HCT116 (cell line): ENCODE measurements around the gene EPHA6. TPM values are rescaled to one million over a fixed set of nuclear protein-coding genes. Genes with fewer than 3 reads are reported as not detected.

Experiments used
- ATAC-seq: fragments of 200-7000 bp; cut with Tn5 transposase; 2 replicates; pipeline ENCODE4 v1.9.1; 2020; ENCODE audit warnings: mild to moderate bottlenecking, moderate library complexity
- BruUV-seq: library from RNA; stranded (reverse); fragments of 400-500 nt; replicated peaks from 2 replicates; lab custom pipeline; 2021; lab: Mats Ljungman, UMichigan
- CTCF ChIA-PET: fragments of 300-600 bp; sonication (Branson Sonifier 250); formaldehyde crosslinking; loops from one replicate; lab custom pipeline; 2021; ENCODE audit warnings: antibody characterized with exemption; lab: Charles Lee
- POLR2A ChIA-PET: fragments of 300-600, 350-600 bp; sonication (Branson Sonifier 250); formaldehyde crosslinking; loops from one replicate; lab custom pipeline; 2021; ENCODE audit warnings: antibody characterized with exemption; lab: Charles Lee
- RAD21 ChIA-PET, 2 experiments: fragments of 300-600 bp; sonication (Branson Sonifier 250); formaldehyde crosslinking; loops; one replicate each; lab custom pipeline; 2023; ENCODE audit warnings: low total read pairs in 2 of 2; ENCODE audit not compliant: uncharacterized antibody in 2 of 2, unreplicated experiment in 2 of 2, low non-redundant PET in 1 of 2; lab: Charles Lee
- DNase-seq: peaks from one replicate; pipeline ENCODE4 v3.0.0-alpha.2; 2010; ENCODE audit warnings: low read depth, low spot score
- H2AFZ ChIP-seq: fragments of 200-600 bp; shearing (Covaris generic), sonication (generic); 2 replicates; pipeline ENCODE4 v1.6.1; 2017; ENCODE audit warnings: low read depth, mixed run types, mixed read lengths, antibody characterized with exemption, low read length; ENCODE audit not compliant: poor library complexity, severe bottlenecking
- H3K27ac ChIP-seq: 2 replicates; pipeline ENCODE4 v1.5.1; 2012; ENCODE audit warnings: low read depth, low read length
- H3K27me3 ChIP-seq: fragments of 200-600 bp; sonication (generic); 2 replicates; pipeline ENCODE4 v1.6.1; 2016; ENCODE audit warnings: mixed run types, low read length, mixed read lengths; ENCODE audit not compliant: insufficient read depth
- H3K36me3 ChIP-seq, 2 experiments: fragments of 200-500 bp in 1 of 2; fragments of 200-600 bp in 1 of 2; sonication (Bioruptor generic) in 1 of 2; sonication (generic) in 1 of 2; 2 replicates each; pipeline versions ENCODE4 v1.5.1 to v1.6.1; 2014 to 2016; ENCODE audit warnings: low read length in 2 of 2, inconsistent platforms in 1 of 2, mixed read lengths in 1 of 2, mixed run types in 1 of 2; ENCODE audit not compliant: insufficient read depth in 2 of 2, control insufficient read depth in 1 of 2
- H3K4me1 ChIP-seq, 2 experiments: fragments of 200-600 bp in 1 of 2; sonication (generic) in 1 of 2; 2 replicates each; pipeline versions ENCODE4 v1.5.1 to v1.6.1; 2012 to 2017; ENCODE audit warnings: low read length in 2 of 2, inconsistent platforms in 1 of 2, mild to moderate bottlenecking in 1 of 2, mixed read lengths in 1 of 2, mixed run types in 1 of 2, moderate library complexity in 1 of 2; ENCODE audit not compliant: insufficient read depth in 2 of 2, control insufficient read depth in 1 of 2
- H3K4me2 ChIP-seq: fragments of 200-600 bp; sonication (generic); 2 replicates; pipeline ENCODE4 v1.6.1; 2017; ENCODE audit warnings: mixed run types, low read length, mixed read lengths
- H3K4me3 ChIP-seq, 2 experiments: fragments of 200-600 bp in 1 of 2; sonication (generic) in 1 of 2; replicated peaks in 1 of 2; 2 replicates each; pipeline ENCODE4 v1.5.1; 2011 to 2016; ENCODE audit warnings: low read length in 2 of 2, control low read depth in 1 of 2, low read depth in 1 of 2, mild to moderate bottlenecking in 1 of 2, mixed read lengths in 1 of 2, mixed run types in 1 of 2
- H3K79me2 ChIP-seq: fragments of 200-600 bp; sonication (generic); 2 replicates; pipeline ENCODE4 v1.6.1; 2017; ENCODE audit warnings: mild to moderate bottlenecking, mixed run types, low read length, moderate library complexity, mixed read lengths; ENCODE audit not compliant: insufficient read depth
- H3K9ac ChIP-seq: fragments of 200-600 bp; sonication (generic); 2 replicates; pipeline ENCODE4 v1.6.1; 2016; ENCODE audit warnings: low read length, mixed read lengths
- H3K9me2 ChIP-seq: fragments of 200-600 bp; sonication (generic), shearing (Covaris generic); 2 replicates; pipeline ENCODE4 v1.6.1; 2017; ENCODE audit warnings: mixed run types, mild to moderate bottlenecking, moderate library complexity; ENCODE audit not compliant: insufficient read depth
- H3K9me3 ChIP-seq, 2 experiments: fragments of 200-500 bp in 1 of 2; fragments of 200-600 bp in 1 of 2; sonication (Bioruptor generic) in 1 of 2; sonication (generic) in 1 of 2; 2 replicates each; pipeline ENCODE4 v1.6.1; 2014 to 2017; ENCODE audit warnings: low read length in 2 of 2, mixed read lengths in 2 of 2, inconsistent platforms in 1 of 2, low read depth in 1 of 2, mild to moderate bottlenecking in 1 of 2, mixed run types in 1 of 2, moderate library complexity in 1 of 2; ENCODE audit not compliant: control insufficient read depth in 1 of 2, insufficient read depth in 1 of 2
- H4K20me1 ChIP-seq: fragments of 200-600 bp; sonication (generic), shearing (Covaris generic); 2 replicates; pipeline ENCODE4 v1.6.1; 2017; ENCODE audit warnings: mixed run types, mild to moderate bottlenecking, moderate library complexity; ENCODE audit not compliant: insufficient read depth
- ATF3 ChIP-seq: IDR thresholded peaks from 2 replicates; pipeline ENCODE4 v1.6.1; 2012
- CBX3 ChIP-seq: IDR thresholded peaks from 2 replicates; pipeline ENCODE4 v1.6.1; 2012; ENCODE audit warnings: low read depth
- CTCF ChIP-seq, 3 experiments: fragments of 200-600 bp in 1 of 3; sonication (generic) in 1 of 3; IDR thresholded peaks in 2 of 3; conservative IDR thresholded peaks in 1 of 3; 2 replicates each; pipeline ENCODE4 v1.5.1; 2012 to 2017; ENCODE audit warnings: low read depth in 2 of 3, low read length in 2 of 3, antibody characterized with exemption in 1 of 3, borderline replicate concordance in 1 of 3, control low read depth in 1 of 3, mild to moderate bottlenecking in 1 of 3, mixed read lengths in 1 of 3, mixed run types in 1 of 3, moderate library complexity in 1 of 3; ENCODE audit not compliant: insufficient read depth in 1 of 3
- EZH2 ChIP-seq: fragments of 200-600 bp; sonication (generic); IDR thresholded peaks from 2 replicates; pipeline ENCODE4 v1.6.1; 2017; ENCODE audit warnings: antibody characterized with exemption, mixed run types
- EZH2phosphoT487 ChIP-seq: fragments of 200-600 bp; IDR thresholded peaks from 2 replicates; pipeline ENCODE4 v1.6.1; 2018; ENCODE audit warnings: antibody characterized with exemption, borderline replicate concordance
- FOSL1 ChIP-seq: IDR thresholded peaks from 2 replicates; pipeline ENCODE4 v1.6.1; 2012; ENCODE audit warnings: low read depth
- JUND ChIP-seq: IDR thresholded peaks from 2 replicates; pipeline ENCODE4 v1.6.1; 2012
- MAX ChIP-seq: IDR thresholded peaks from 2 replicates; pipeline ENCODE4 v1.6.1; 2012
- POLR2A ChIP-seq: IDR thresholded peaks from 2 replicates; pipeline ENCODE4 v1.7.0; 2011; ENCODE audit warnings: borderline replicate concordance; ENCODE audit not compliant: insufficient read depth, insufficient read length; ENCODE audit errors: extremely low read depth
- POLR2AphosphoS5 ChIP-seq: IDR thresholded peaks from 2 replicates; pipeline ENCODE4 v1.6.1; 2011; ENCODE audit warnings: mild to moderate bottlenecking, low read depth, low read length, moderate library complexity
- RAD21 ChIP-seq: IDR thresholded peaks from 2 replicates; pipeline ENCODE4 v1.6.1; 2012; ENCODE audit warnings: low read depth, mild to moderate bottlenecking
- REST ChIP-seq: IDR thresholded peaks from 2 replicates; pipeline ENCODE4 v1.6.1; 2012; ENCODE audit warnings: low read depth
- SP1 ChIP-seq: IDR thresholded peaks from 2 replicates; pipeline ENCODE4 v1.6.1; 2012; ENCODE audit warnings: low read depth
- SRF ChIP-seq: IDR thresholded peaks from 2 replicates; pipeline ENCODE4 v1.6.1; 2012; ENCODE audit warnings: low read depth
- TCF7L2 ChIP-seq: IDR thresholded peaks from 2 replicates; pipeline ENCODE4 v1.7.0; 2011; ENCODE audit warnings: borderline replicate concordance, inconsistent platforms; ENCODE audit not compliant: insufficient read depth, insufficient read length; ENCODE audit errors: extremely low read depth
- ZBTB33 ChIP-seq: IDR thresholded peaks from 2 replicates; pipeline ENCODE4 v1.6.1; 2011; ENCODE audit warnings: mild to moderate bottlenecking, low read length, moderate library complexity; ENCODE audit not compliant: insufficient replicate concordance; ENCODE audit errors: extremely low read depth
- ZNF274 ChIP-seq: fragments of 200-500 bp; sonication (Bioruptor generic); IDR thresholded peaks from 2 replicates; pipeline ENCODE4 v1.6.1; 2014; ENCODE audit warnings: mild to moderate bottlenecking, low read depth, low read length, inconsistent platforms
- intact Hi-C: fragments of 100-400 bp; cut with micrococcal nuclease; formaldehyde crosslinking; loops from 2 replicates; pipeline ENCODE4 v1.10.0; 2022
- total RNA-seq: library from RNA; stranded (reverse); gene quantifications from one replicate; pipeline ENCODE4 v1.2.1, GENCODE V29; 2021; ENCODE audit not compliant: unreplicated experiment

Gene EPHA6
- total RNA-seq, 1 experiment from 2014 or later, result not detected

- TF ChIP-seq EZH2phosphoT487 (no peak), RAD21 (no peak), CTCF (IDR thresholded peaks at IDR 0.05 in 2 of 3, conservative IDR thresholded peaks at IDR 0.05 in 1 of 3; ENCODE audit: borderline replicate concordance in 1 of 3, insufficient read depth in 1 of 3, low read depth in 2 of 3, low read length in 2 of 3) (no peak), SRF (no peak)
These were observed 681.5 kb downstream of the EPHA6 start (continued) for GRCh38 chr3:97495896-97496295.

GRCh38 chr3:97497138-97497537, 682.7 kb downstream of the EPHA6 start:
- CTCF ChIA-PET, result no interaction called here
- Histone ChIP-seq H3K4me1 (no peaks in the 10 kb centered on the region), H3K4me3 (no peak overlapping the region), H3K4me2 (no peak overlapping the region), H3K27me3 (no peaks in the 10 kb centered on the region), H4K20me1 (no peaks in the 10 kb centered on the region), H3K9me3 (peaks cover 0 to 9% of the 10 kb centered on the region in 2 experiments; a peak in 2 of 4 replicates), H3K9ac (no peak overlapping the region), H3K79me2 (no peaks in the 10 kb centered on the region), H3K27ac (no peak overlapping the region), H3K36me3 (no peaks in the 10 kb centered on the region), H2AFZ (no peak overlapping the region), H3K9me2 (no peaks in the 10 kb centered on the region)
- DNase-seq, result no peak
- no TSS peak for BruUV-seq
- intact Hi-C loops, result no loop called here
- no peak for TF ChIP-seq RAD21
- TF ChIP-seq EZH2phosphoT487, result no peak
- no peak for TF ChIP-seq ZNF274
- TF ChIP-seq SP1, result no peak
- TF ChIP-seq JUND, result no peak
- no peak for TF ChIP-seq POLR2A
- no peak for TF ChIP-seq SRF
- no peak for TF ChIP-seq EZH2
- no peak for TF ChIP-seq POLR2AphosphoS5
- no peak for TF ChIP-seq TCF7L2
- TF ChIP-seq CBX3, result no peak
- TF ChIP-seq MAX, result no peak
- TF ChIP-seq REST, result no peak
- no peak for TF ChIP-seq ZBTB33
- no peak for TF ChIP-seq ATF3
- no peak for TF ChIP-seq FOSL1
- POLR2A ChIA-PET, result no interaction called here
- no peak for ATAC-seq
- RAD21 ChIA-PET, result no interaction called here
